DND-41 (cell line): ENCODE results near the gene OTOP3.

Source experiments
- CTCF ChIP-seq: IDR thresholded peaks from 2 replicates; pipeline ENCODE4 v1.5.1; 2012; ENCODE audit warnings: borderline replicate concordance, low read length, moderate library complexity, mild to moderate bottlenecking; ENCODE audit not compliant: poor library complexity, severe bottlenecking; ENCODE audit errors: extremely low read depth
- EZH2 ChIP-seq: IDR thresholded peaks from 3 replicates; pipeline ENCODE4 v1.6.1; 2012; ENCODE audit warnings: borderline replicate concordance, low read depth, mild to moderate bottlenecking, moderate library complexity, low read length, inconsistent platforms; ENCODE audit not compliant: severe bottlenecking

- no peak for TF ChIP-seq CTCF
- TF ChIP-seq EZH2: no peak
Observed at GRCh38 chr17:74920642-74921025, 15.1 kb upstream of the OTOP3 start.
